NCI-H446 treated with DMSO at 0.1 percent for 48 hours (cell line): Measurements from ENCODE around the gene CCNH.

ENCODE experiments used
- DNase-seq: peaks from one replicate; lab custom pipeline; 2025; lab: John Stamatoyannopoulos, UW

Gene CCNH

DNA sequence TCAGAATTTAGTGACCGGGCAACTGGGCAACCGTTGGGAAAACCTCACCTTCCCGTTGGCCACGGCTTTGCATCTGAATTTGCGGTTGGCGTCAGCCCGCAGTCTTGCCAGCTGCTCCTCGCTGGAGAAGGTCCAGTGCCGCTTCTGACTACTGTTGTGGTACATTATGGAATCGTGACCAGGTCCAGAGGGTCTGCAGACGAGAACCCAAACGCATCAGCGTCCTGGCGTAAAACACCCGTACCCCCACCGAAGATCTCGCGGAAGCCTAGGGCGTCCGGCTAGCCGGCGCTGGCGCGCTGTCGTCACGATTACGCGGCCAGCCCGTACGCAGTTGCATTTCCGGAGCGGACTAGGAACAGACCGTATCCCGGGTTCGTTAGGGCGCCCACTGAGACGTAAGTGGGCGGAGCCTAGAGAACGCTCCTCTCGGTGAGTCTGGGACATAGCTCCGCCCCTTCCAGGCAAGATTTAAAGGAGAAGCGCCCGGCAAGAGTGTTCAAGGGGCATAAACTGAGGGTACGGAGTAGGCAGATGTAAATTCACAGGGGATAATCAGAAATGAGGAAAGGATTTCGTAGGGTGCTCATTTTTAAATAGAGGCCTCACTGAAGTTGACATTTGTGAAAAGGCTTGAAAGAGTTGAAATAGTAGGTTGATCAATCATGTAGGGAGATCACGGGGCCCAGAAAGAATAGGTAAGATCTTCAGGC, at the start of gene CCNH:
Gene CCNH (minus strand): TSS at position 301 of the 713 bp plus-strand sequence. CDS start 136 bp downstream, at position 165.
- DNase-seq = peak; percentile 95

DNA sequence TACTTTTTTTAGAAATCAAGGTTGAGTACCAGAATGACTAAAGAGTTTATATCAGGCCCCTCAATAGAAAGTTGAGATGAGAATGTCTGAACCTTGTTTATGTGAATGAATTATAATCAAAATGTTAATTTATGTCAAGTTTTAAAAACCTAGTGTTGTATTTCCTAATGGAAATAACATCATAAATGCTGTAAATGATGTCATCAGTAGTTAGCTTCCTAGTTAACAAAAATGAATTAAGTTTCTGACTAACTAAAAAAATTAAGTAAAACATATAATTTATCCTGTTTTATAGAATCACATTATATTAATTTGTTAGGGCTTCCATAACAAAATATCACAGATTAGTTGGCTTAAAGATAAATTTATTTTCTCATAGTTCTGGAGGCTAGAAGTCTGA, 45.0 kb upstream of the CCNH start:
- DNase-seq = no peak

GRCh38 chr5:87453801-87454200, 41.1 kb upstream of the CCNH start:
- DNase-seq = no peak

DNA sequence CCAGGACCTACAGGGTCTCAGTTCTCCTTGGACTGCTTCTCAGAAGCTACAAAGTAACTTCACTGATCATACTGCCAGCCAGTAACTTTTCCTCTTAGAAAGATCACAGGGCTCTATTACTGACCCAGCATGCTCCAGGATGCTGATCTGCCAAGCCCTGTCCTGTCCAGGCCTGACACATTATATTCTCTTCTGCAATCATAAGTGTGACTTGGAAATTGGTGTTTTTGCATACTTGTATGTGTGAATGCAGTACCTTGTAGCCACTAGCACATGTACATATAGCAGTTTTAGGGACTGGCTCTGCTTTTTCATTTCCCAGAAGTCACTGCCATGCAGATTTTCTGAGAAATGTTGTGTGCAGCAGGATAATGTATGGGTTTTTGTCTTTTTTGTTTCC, 40.1 kb upstream of the CCNH start:
- DNase-seq = no peak

GRCh38 chr5:87442419-87442818, 29.7 kb upstream of the CCNH start:
- no peak for DNase-seq

GRCh38 chr5:87438231-87438630, 25.5 kb upstream of the CCNH start:
- no peak for DNase-seq

DNA sequence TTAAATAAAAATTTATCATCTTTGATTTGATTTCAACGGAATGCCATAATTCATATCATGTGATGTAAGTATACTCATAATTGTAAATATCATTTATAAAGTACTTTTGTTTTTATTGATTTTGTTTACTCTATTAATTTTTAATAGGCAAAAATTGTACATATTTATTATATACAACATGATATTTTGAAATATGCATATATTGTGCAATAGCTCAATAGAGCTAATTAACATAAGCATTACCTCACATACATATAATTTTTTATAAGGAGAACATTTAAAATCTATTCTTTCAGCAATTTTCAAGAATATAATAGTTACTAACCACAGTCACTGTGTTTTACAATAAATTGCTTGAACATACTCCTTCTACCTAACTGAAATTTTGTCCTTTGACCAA, 25.0 kb upstream of the CCNH start:
- DNase-seq = no peak

GRCh38 chr5:87435144-87435694, 22.5 kb upstream of the CCNH start:
- no peak for DNase-seq

GRCh38 chr5:87434461-87434860, 21.7 kb upstream of the CCNH start:
- DNase-seq = no peak

DNA sequence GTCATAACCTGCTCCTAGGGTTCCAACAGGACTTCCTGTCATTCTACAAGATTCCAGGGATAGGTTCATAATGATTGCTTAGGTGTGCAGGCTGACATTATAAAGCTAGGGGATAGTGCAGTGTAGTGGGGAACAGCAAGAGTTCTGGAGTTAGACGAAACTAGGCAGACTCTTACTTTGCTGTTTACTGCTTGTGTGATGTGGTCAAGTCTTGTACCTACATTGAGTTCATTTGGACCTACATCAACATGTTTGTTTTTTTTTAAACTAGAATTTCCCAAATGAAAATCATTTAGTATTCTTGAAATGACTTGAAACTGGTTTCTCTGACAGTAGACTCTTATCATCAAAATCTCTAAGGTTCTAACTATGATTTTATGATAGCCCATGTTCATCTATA, 21.2 kb upstream of the CCNH start:
- no peak for DNase-seq

DNA sequence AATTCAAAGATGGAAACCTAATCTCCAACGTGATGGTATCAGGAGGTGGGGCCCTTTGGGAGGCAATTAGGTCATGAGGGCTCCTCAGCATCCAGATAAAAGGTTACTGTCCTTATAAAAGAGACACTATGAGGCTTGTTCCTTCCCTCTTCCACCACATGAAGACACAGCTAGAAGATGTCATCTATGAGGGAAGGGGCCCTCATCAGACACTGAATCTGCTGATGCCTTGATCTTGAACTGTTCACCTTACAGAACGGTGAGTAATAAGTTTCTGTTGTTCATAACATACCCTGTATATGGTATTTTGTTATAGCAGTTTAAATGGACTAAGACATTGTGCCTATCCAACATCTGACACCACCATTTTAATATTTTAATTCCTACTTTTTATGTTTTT, 19.7 kb upstream of the CCNH start:
- DNase-seq = no peak

- DNase-seq = no peak
Measured at GRCh38 chr5:87430863-87431457, 18.2 kb upstream of the CCNH start.

DNA sequence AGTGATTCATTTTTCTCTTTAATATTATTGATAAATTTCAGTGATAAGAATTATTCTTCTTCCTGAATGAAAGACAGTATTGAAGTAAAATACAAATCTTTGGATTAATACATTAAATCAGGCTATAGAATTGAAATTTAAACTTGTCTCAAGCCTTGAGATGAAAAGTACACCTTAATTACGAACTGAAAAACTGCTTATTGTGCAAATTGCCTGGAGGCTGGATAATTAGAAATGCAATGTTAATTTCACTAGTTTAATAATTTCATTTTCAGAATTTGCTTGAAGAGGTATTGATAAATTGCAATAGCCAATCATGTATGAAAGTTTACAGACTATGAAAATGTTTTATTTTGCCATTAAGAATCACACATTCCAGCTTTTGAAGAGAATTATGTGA, 11.0 kb upstream of the CCNH start:
- no peak for DNase-seq

DNA sequence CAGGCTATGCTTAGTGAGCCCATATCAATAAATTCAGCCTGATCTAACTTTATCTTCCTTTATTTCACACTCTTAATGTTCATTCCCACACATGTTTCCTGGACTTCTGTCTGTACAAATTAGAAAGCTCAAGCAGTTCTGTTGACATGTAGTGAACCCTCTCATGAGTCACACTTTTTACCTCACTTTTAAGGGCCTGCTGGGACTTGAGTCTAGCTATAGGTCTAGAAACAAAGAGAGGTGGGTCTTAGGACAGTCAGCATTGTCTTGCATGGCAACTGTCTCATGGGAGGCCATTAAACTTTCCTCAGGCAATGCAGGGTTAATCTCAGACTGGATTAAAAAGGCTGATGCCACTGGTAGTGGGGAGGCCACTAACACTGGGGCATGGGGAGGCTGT, 8.6 kb upstream of the CCNH start:
- DNase-seq = no peak

- no peak for DNase-seq
Measured at GRCh38 chr5:87418506-87418905, 5.8 kb upstream of the CCNH start.

GRCh38 chr5:87413343-87413645, 564 bp upstream of the CCNH start:
- no peak for DNase-seq

- no peak for DNase-seq
Measured at GRCh38 chr5:87411973-87412629, 629 bp downstream of the CCNH start.

DNA sequence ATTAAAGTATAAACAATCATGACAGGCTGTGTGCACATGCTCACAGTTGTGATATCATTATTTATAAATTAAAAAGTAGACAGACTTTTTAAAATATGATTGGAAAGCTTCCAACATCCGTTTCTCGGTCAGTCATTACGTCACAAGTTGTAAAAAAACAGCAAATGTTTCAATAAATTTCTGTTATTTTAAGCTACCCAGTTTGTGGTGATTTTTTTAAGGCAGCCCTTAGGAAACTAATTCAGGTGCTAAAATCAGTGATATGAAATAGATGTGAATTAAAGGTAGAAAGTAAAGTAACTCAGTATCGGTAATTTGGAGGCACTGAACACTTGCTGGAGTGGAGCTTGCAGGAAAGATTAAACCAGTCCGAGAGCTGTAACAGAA, 1.2 kb downstream of the CCNH start:
- no peak for DNase-seq

DNA sequence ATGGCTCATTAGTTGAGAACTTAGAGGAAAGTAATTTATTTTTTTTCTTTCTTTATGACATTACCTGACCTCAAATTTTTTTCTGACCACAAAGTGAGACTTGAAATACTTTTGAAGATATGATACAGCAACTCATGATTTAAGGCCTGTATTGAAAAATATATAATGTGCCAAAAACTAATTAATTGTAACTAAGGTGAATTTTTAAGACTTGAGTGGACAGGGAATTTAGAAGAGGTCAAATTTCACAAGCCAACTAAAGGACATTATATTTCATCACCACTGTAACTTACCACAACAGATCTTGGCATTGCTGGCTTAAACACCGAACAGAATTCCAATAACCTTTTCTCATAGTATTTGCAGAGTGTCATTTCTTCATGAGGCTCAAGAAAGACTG, 1.8 kb downstream of the CCNH start:
- DNase-seq = no peak

DNA sequence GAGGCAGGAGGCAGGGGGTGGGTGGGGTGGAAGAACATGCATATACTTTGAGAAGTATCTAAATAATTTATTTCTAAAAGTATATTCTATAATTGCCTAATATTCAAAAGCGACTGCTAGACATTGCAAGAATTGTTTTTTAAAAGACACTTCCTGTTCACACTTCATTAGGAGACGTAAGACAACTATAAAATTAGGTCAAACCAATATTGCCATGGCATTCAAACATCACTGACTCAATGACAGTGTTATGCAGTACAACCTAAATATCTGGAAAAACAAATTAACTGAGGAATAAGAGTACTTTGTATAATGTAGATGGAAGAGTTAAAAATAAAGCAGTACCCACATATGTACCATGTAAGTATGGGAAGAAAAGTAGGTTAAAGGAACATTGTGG, 4.5 kb downstream of the CCNH start:
- no peak for DNase-seq

- DNase-seq = no peak
Measured at GRCh38 chr5:87405472-87406155, 7.1 kb downstream of the CCNH start.

DNA sequence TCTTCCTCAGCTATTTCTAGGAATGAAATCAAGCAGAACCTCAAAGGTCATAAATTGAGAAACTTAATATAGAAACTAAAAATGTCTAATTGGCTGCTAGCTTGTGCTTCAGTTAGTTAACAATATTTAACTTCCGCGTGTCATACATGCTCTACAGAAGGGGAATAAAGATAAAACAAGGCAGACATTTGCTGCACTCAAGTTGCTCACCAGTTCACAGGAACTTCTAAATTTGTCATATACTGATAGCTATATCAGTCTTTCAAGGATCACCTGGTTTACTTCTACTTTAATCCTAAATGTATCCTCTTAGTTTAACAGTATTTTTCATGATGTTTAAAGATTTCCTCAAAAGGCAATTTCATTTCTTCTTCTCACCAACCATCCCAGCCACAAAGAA, 8.4 kb downstream of the CCNH start:
- DNase-seq = no peak

GRCh38 chr5:87403899-87404298, 8.8 kb downstream of the CCNH start:
- no peak for DNase-seq
